DOHH2 (cell line): ENCODE results near the gene DNAH10.

Experiments used
- CTCF ChIP-seq: fragments of 200-600 bp; sonication (generic); IDR thresholded peaks from one replicate; pipeline ENCODE4 v1.5.1; 2014; ENCODE audit warnings: antibody characterized with exemption, mild to moderate bottlenecking, low read depth, low read length; ENCODE audit not compliant: poor library complexity, severe bottlenecking
- EZH2phosphoT487 ChIP-seq: fragments of 200-600 bp; sonication (generic); IDR thresholded peaks from 2 replicates; pipeline ENCODE4 v1.6.1; 2017; ENCODE audit warnings: borderline replicate concordance, mild to moderate bottlenecking, antibody characterized with exemption, low read length, moderate library complexity, mixed read lengths

GRCh38 chr12:123732251-123732650 is 29.9 kb upstream of the DNAH10 start:
- no peak for TF ChIP-seq CTCF
- no peak for TF ChIP-seq EZH2phosphoT487
